HG03354 (cell line): ENCODE results near the gene LSM11.

Source experiments
- ATAC-seq: cut with Tn5 transposase; IDR thresholded peaks from one replicate; pipeline ENCODE4 v1.9.1; 2021; ENCODE audit warnings: mild to moderate bottlenecking; ENCODE audit not compliant: unreplicated experiment, poor library complexity, severe bottlenecking

The LSM11 gene

GRCh38 chr5:157732130-157732514 is 11.4 kb upstream of the LSM11 start:
- ATAC-seq, result no peak

- no peak for ATAC-seq
Measured at GRCh38 chr5:157732596-157733262, 10.8 kb upstream of the LSM11 start.

- ATAC-seq, result no peak
Measured at GRCh38 chr5:157734436-157734835, 9.1 kb upstream of the LSM11 start.

GRCh38 chr5:157735991-157736390 is 7.5 kb upstream of the LSM11 start:
- no peak for ATAC-seq

GRCh38 chr5:157739388-157740228 is 3.9 kb upstream of the LSM11 start:
- no peak for ATAC-seq

GRCh38 chr5:157740229-157740610 is 3.3 kb upstream of the LSM11 start:
- no peak for ATAC-seq

- ATAC-seq, result no peak
Measured at GRCh38 chr5:157741131-157741530, 2.4 kb upstream of the LSM11 start.

- ATAC-seq, result peak; percentile 45
Measured at GRCh38 chr5:157744051-157745011, 819 bp downstream of the LSM11 start.

- no peak for ATAC-seq
Measured at GRCh38 chr5:157745041-157745456, 1.5 kb downstream of the LSM11 start.

- no peak for ATAC-seq
Measured at GRCh38 chr5:157747173-157747740, 3.7 kb downstream of the LSM11 start.

GRCh38 chr5:157747766-157748700 is 4.5 kb downstream of the LSM11 start:
- ATAC-seq, result no peak

GRCh38 chr5:157748760-157749461 is 5.4 kb downstream of the LSM11 start:
- ATAC-seq, result no peak

GRCh38 chr5:157749462-157749799 is 5.9 kb downstream of the LSM11 start:
- no peak for ATAC-seq

- no peak for ATAC-seq
Measured at GRCh38 chr5:157750320-157750719, 6.8 kb downstream of the LSM11 start.

- no peak for ATAC-seq
Measured at GRCh38 chr5:157756122-157756521, 12.6 kb downstream of the LSM11 start.

- no peak for ATAC-seq
Measured at GRCh38 chr5:157758706-157759105, 15.2 kb downstream of the LSM11 start.

- ATAC-seq, result peak; percentile 79
Measured at GRCh38 chr5:157761690-157762621, 18.4 kb downstream of the LSM11 start.
